Activated CD4-positive, alpha-beta T cell treated with anti-CD3 and anti-CD28 coated beads, Interleukin-2, amount 50 U/mL, for 16 hours (primary cell): Measurements from ENCODE around the gene GCSAML.
"Not testable (repeated sequence)": the region's sequence is repeated elsewhere in the genome, so short reads cannot be mapped to it uniquely, and the experiment has no call there.

Source experiments
- DNase-seq: peaks from one replicate; pipeline ENCODE4 v3.0.0-alpha.2; 2020

Gene GCSAML

GRCh38 chr1:247548769-247549182 lies at the start of gene GCSAML:
Gene GCSAML (plus strand): TSS chr1:247549134. CDS start chr1:247549192, 58 bp downstream.
- no peak for DNase-seq

GRCh38 chr1:247500865-247501264 lies 48.1 kb upstream of the GCSAML start:
- DNase-seq = no peak

GRCh38 chr1:247506831-247507230 lies 42.1 kb upstream of the GCSAML start:
- no peak for DNase-seq

GRCh38 chr1:247517795-247518612 lies 30.9 kb upstream of the GCSAML start:
- no peak for DNase-seq

- DNase-seq = no peak
These were observed 30.4 kb upstream of the GCSAML start for GRCh38 chr1:247518613-247518891.

- DNase-seq = not testable (repeated sequence)
These were observed 27.0 kb upstream of the GCSAML start for GRCh38 chr1:247521886-247522285.

- no peak for DNase-seq
These were observed 20.0 kb upstream of the GCSAML start for GRCh38 chr1:247528812-247529474.

- no peak for DNase-seq
These were observed 19.1 kb upstream of the GCSAML start for GRCh38 chr1:247529771-247530355.

GRCh38 chr1:247530785-247531184 lies 18.1 kb upstream of the GCSAML start:
- DNase-seq = no peak

- no peak for DNase-seq
These were observed 17.0 kb upstream of the GCSAML start for GRCh38 chr1:247531937-247532336.

- DNase-seq = no peak
These were observed 13.5 kb upstream of the GCSAML start for GRCh38 chr1:247535402-247535801.

- DNase-seq = no peak
These were observed 12.6 kb upstream of the GCSAML start, which contains the start of gene OR2C3 for GRCh38 chr1:247536340-247536739. Gene OR2C3 (minus strand): TSS chr1:247536440. CDS start chr1:247532511, 3,929 bp downstream.

- no peak for DNase-seq
These were observed 10.4 kb upstream of the GCSAML start for GRCh38 chr1:247538561-247538960.

GRCh38 chr1:247539215-247539614 lies 9.7 kb upstream of the GCSAML start:
- DNase-seq = no peak

GRCh38 chr1:247540581-247540980 lies 8.4 kb upstream of the GCSAML start:
- no peak for DNase-seq

- no peak for DNase-seq
These were observed 6.1 kb upstream of the GCSAML start for GRCh38 chr1:247542811-247543210.

GRCh38 chr1:247548092-247548491 lies 842 bp upstream of the GCSAML start:
- no peak for DNase-seq

- DNase-seq = no peak
These were observed 2.8 kb downstream of the GCSAML start for GRCh38 chr1:247551721-247552120.

- DNase-seq = no peak
These were observed 3.3 kb downstream of the GCSAML start for GRCh38 chr1:247552231-247552630.

GRCh38 chr1:247557926-247558674 lies 9.2 kb downstream of the GCSAML start:
- DNase-seq = no peak

- no peak for DNase-seq
These were observed 12.8 kb downstream of the GCSAML start for GRCh38 chr1:247561711-247562110.

GRCh38 chr1:247562198-247562597 lies 13.3 kb downstream of the GCSAML start:
- DNase-seq = no peak

- no peak for DNase-seq
These were observed 25.3 kb downstream of the GCSAML start for GRCh38 chr1:247574236-247574635.
